Uterus (tissue), 2 donors: Measurements from ENCODE around the gene CPSF3.

ENCODE experiments used
- CTCF ChIP-seq, 4 experiments: fragments of 200-600 bp in 2 of 4; fragments of 450-650 bp in 2 of 4; sonication (generic) in 2 of 4; IDR thresholded peaks; one replicate each; pipeline ENCODE4 v1.5.1; 2016 to 2019; ENCODE audit warnings: antibody characterized with exemption in 4 of 4, mild to moderate bottlenecking in 2 of 4, moderate library complexity in 1 of 4
- POLR2A ChIP-seq, 2 donors: fragments of 450-650 bp; IDR thresholded peaks; one replicate each; pipeline ENCODE4 v1.6.1; 2016; ENCODE audit warnings: antibody characterized with exemption in 2 of 2, mild to moderate bottlenecking in 1 of 2, moderate library complexity in 1 of 2

- no peak for TF ChIP-seq CTCF (IDR thresholded peaks at IDR 0.05)
- TF ChIP-seq POLR2A (IDR thresholded peaks at IDR 0.05) = no peak
Observed at GRCh38 chr2:9416962-9417316, 6.5 kb upstream of the CPSF3 start.
